HL-60 (cell line): ENCODE results near the gene DOK6.

Experiments used
- DNase-seq, 2 experiments: peaks; one replicate each; pipeline ENCODE4 v3.0.0-alpha.2; 2010 to 2020; ENCODE audit warnings: low read depth in 1 of 2, low spot score in 1 of 2
- H3K27ac ChIP-seq: fragments of 250-450 bp; sonication (Bioruptor Pico); replicated peaks from 2 replicates; pipeline ENCODE4 v1.5.1; 2020; ENCODE audit warnings: mild to moderate bottlenecking, moderate library complexity
- H3K27me3 ChIP-seq: fragments of 250-450 bp; sonication (Bioruptor Pico); 2 replicates; pipeline ENCODE4 v1.5.1; 2021; ENCODE audit warnings: mild to moderate bottlenecking, moderate library complexity; ENCODE audit not compliant: insufficient read depth, poor library complexity, severe bottlenecking
- H3K4me3 ChIP-seq: replicated peaks from 2 replicates; pipeline ENCODE4 v1.5.1; 2011; ENCODE audit warnings: mild to moderate bottlenecking, control low read depth, low read length; ENCODE audit not compliant: insufficient read depth
- GABPA ChIP-seq: IDR thresholded peaks from 2 replicates; pipeline ENCODE4 v1.6.1; 2012; ENCODE audit warnings: low read depth
- POLR2AphosphoS5 ChIP-seq: IDR thresholded peaks from 2 replicates; pipeline ENCODE4 v1.6.1; 2012; ENCODE audit warnings: low read depth
- SPI1 ChIP-seq: IDR thresholded peaks from 2 replicates; pipeline ENCODE4 v1.6.1; 2012; ENCODE audit warnings: low read depth, mild to moderate bottlenecking, borderline replicate concordance
- TF ChIP-seq, protein P1 (sequence below): IDR thresholded peaks from one replicate; pipeline ENCODE4 v1.5.1; 2011; ENCODE audit warnings: low read length, control low read depth, inconsistent platforms; ENCODE audit not compliant: insufficient read depth
- TF ChIP-seq, protein P2 (sequence below): IDR thresholded peaks from 2 replicates; pipeline ENCODE4 v1.6.1; 2012; ENCODE audit warnings: low read depth; ENCODE audit not compliant: insufficient replicate concordance

DOK6 gene

DNA sequence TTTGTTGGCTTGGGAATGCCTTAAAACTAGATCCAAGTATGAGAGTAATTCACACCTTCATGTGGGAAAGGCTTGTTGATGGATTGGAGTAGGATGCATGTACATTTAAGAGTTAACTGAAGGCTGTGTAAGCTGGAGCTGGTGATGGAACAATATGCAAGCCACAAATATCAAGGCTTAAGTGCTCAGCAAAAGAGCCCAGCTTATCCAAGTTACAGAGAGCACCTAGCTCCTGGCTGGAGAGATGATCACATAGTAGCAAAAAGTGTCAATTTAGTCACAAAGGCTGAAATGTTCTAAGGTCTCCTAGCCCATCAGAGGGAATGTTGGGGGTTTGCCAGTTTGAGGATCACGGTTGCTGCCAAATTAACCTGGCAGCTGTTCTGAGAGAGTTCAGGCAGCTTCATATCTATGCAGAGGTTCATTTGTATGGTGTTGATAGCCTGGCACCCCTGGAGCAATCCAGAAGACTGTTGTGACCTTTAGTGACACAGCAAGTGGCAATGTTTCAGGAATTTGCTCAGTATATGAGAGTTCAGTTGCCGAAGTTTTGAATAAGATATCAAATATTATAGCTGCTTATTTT, 228.2 kb downstream of the DOK6 start:
- no peak for TF ChIP-seq SPI1
- TF ChIP-seq GABPA: no peak
- TF ChIP-seq, protein P1, sequence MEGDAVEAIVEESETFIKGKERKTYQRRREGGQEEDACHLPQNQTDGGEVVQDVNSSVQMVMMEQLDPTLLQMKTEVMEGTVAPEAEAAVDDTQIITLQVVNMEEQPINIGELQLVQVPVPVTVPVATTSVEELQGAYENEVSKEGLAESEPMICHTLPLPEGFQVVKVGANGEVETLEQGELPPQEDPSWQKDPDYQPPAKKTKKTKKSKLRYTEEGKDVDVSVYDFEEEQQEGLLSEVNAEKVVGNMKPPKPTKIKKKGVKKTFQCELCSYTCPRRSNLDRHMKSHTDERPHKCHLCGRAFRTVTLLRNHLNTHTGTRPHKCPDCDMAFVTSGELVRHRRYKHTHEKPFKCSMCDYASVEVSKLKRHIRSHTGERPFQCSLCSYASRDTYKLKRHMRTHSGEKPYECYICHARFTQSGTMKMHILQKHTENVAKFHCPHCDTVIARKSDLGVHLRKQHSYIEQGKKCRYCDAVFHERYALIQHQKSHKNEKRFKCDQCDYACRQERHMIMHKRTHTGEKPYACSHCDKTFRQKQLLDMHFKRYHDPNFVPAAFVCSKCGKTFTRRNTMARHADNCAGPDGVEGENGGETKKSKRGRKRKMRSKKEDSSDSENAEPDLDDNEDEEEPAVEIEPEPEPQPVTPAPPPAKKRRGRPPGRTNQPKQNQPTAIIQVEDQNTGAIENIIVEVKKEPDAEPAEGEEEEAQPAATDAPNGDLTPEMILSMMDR: no peak
- TF ChIP-seq, protein P2, sequence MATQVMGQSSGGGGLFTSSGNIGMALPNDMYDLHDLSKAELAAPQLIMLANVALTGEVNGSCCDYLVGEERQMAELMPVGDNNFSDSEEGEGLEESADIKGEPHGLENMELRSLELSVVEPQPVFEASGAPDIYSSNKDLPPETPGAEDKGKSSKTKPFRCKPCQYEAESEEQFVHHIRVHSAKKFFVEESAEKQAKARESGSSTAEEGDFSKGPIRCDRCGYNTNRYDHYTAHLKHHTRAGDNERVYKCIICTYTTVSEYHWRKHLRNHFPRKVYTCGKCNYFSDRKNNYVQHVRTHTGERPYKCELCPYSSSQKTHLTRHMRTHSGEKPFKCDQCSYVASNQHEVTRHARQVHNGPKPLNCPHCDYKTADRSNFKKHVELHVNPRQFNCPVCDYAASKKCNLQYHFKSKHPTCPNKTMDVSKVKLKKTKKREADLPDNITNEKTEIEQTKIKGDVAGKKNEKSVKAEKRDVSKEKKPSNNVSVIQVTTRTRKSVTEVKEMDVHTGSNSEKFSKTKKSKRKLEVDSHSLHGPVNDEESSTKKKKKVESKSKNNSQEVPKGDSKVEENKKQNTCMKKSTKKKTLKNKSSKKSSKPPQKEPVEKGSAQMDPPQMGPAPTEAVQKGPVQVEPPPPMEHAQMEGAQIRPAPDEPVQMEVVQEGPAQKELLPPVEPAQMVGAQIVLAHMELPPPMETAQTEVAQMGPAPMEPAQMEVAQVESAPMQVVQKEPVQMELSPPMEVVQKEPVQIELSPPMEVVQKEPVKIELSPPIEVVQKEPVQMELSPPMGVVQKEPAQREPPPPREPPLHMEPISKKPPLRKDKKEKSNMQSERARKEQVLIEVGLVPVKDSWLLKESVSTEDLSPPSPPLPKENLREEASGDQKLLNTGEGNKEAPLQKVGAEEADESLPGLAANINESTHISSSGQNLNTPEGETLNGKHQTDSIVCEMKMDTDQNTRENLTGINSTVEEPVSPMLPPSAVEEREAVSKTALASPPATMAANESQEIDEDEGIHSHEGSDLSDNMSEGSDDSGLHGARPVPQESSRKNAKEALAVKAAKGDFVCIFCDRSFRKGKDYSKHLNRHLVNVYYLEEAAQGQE: no peak
- no peak for TF ChIP-seq POLR2AphosphoS5
- DNase-seq: no peak
- no peak overlapping the region for H3K4me3 ChIP-seq
- no peak overlapping the region for H3K27ac ChIP-seq
- H3K27me3 ChIP-seq: no peaks in the 10 kb centered on the region

DNA sequence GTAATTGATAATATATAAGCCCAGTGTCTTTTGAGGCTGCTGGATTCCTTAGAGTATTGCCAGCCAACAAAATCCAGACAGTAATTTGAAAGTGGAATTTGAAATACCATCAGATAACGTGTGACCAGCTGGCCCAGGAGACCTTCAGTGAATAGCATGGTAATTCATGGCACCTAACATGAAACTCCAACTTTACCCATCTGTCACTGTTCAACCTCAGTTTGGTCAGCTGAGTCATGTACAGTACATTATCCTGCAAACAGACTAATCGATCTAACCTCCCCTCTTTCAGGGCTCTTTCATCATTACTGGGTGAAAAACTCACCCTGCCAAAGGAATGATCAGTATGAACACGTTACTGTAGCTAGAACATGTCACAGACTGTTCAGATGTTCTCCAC, 230.6 kb downstream of the DOK6 start:
- no peak for DNase-seq
- H3K27ac ChIP-seq: no peak overlapping the region
- no peaks in the 10 kb centered on the region for H3K27me3 ChIP-seq
- no peak overlapping the region for H3K4me3 ChIP-seq
- no peak for TF ChIP-seq GABPA
- TF ChIP-seq, protein P2: no peak

DNA sequence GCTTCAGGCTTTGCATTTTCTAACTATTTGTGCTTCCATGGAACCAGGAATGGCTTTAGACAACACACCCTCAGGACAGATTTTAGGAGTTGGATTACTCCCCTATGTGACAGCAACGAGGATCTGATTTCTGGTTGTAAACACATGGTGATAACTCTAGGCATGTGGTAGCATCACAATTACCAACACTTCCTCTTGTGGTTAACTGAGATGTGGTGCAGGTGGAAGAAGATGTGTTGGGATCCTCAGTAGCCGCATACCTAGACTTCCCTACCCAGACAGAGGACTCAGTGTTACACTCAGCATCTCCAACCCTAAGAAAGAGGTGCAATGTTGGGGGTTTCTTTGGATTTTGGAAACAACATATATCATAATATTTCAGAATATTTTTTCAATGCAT, 234.8 kb downstream of the DOK6 start:
- Histone ChIP-seq H3K27me3 (no peaks in the 10 kb centered on the region), H3K27ac (no peak overlapping the region), H3K4me3 (no peak overlapping the region)
- no peak for TF ChIP-seq GABPA
- TF ChIP-seq, protein P1: no peak
- no peak for TF ChIP-seq SPI1
- TF ChIP-seq POLR2AphosphoS5: no peak
- TF ChIP-seq, protein P2: no peak
- no peak for DNase-seq
